KMS-11 (cell line): ENCODE measurements around the gene GRHL3.

ENCODE experiments used
- H2AFZ ChIP-seq: fragments of 200-600 bp; sonication (generic); 2 replicates; pipeline ENCODE4 v1.6.1; 2016; ENCODE audit warnings: antibody characterized with exemption, mixed run types, low read depth
- H3K27ac ChIP-seq: fragments of 200-600 bp; sonication (generic); 2 replicates; pipeline ENCODE4 v1.6.1; 2016; ENCODE audit warnings: mild to moderate bottlenecking, mixed run types
- H3K27me3 ChIP-seq: fragments of 200-600 bp; sonication (generic); 2 replicates; pipeline ENCODE4 v1.6.1; 2017; ENCODE audit warnings: mild to moderate bottlenecking, low read depth, mixed run types, moderate library complexity; ENCODE audit not compliant: insufficient read depth
- H3K36me3 ChIP-seq: fragments of 200-600 bp; sonication (generic); 2 replicates; pipeline ENCODE4 v1.6.1; 2017; ENCODE audit warnings: mild to moderate bottlenecking, mixed run types; ENCODE audit not compliant: insufficient read depth
- H3K4me1 ChIP-seq: fragments of 200-600 bp; sonication (generic); 2 replicates; pipeline ENCODE4 v1.6.1; 2016; ENCODE audit warnings: mild to moderate bottlenecking, low read depth, mixed run types; ENCODE audit not compliant: poor library complexity, severe bottlenecking
- H3K4me2 ChIP-seq: fragments of 200-600 bp; sonication (generic); 2 replicates; pipeline ENCODE4 v1.7.0; 2016; ENCODE audit warnings: mild to moderate bottlenecking, mixed run types
- H3K4me3 ChIP-seq: fragments of 200-600 bp; sonication (generic); IDR thresholded peaks from 2 replicates; pipeline ENCODE4 v1.6.1; 2017; ENCODE audit warnings: low read depth, low read length, mixed read lengths; ENCODE audit not compliant: insufficient read depth
- H3K79me2 ChIP-seq: fragments of 200-600 bp; sonication (generic); 2 replicates; pipeline ENCODE4 v1.6.1; 2016; ENCODE audit warnings: low read depth, mixed run types; ENCODE audit not compliant: insufficient read depth
- H3K9ac ChIP-seq: fragments of 200-600 bp; sonication (generic); 2 replicates; pipeline ENCODE4 v1.6.1; 2016; ENCODE audit warnings: mild to moderate bottlenecking, mixed run types
- H4K20me1 ChIP-seq: fragments of 200-600 bp; sonication (generic); 2 replicates; pipeline ENCODE4 v1.6.1; 2016; ENCODE audit warnings: mild to moderate bottlenecking, mixed run types; ENCODE audit not compliant: insufficient read depth
- TF ChIP-seq, protein P1 (sequence below): fragments of 200-600 bp; sonication (generic); conservative IDR thresholded peaks from 2 replicates; pipeline ENCODE4 v1.6.1; 2017; ENCODE audit warnings: low read depth, mild to moderate bottlenecking, antibody characterized with exemption, low read length, moderate library complexity, mixed read lengths

Gene GRHL3

DNA sequence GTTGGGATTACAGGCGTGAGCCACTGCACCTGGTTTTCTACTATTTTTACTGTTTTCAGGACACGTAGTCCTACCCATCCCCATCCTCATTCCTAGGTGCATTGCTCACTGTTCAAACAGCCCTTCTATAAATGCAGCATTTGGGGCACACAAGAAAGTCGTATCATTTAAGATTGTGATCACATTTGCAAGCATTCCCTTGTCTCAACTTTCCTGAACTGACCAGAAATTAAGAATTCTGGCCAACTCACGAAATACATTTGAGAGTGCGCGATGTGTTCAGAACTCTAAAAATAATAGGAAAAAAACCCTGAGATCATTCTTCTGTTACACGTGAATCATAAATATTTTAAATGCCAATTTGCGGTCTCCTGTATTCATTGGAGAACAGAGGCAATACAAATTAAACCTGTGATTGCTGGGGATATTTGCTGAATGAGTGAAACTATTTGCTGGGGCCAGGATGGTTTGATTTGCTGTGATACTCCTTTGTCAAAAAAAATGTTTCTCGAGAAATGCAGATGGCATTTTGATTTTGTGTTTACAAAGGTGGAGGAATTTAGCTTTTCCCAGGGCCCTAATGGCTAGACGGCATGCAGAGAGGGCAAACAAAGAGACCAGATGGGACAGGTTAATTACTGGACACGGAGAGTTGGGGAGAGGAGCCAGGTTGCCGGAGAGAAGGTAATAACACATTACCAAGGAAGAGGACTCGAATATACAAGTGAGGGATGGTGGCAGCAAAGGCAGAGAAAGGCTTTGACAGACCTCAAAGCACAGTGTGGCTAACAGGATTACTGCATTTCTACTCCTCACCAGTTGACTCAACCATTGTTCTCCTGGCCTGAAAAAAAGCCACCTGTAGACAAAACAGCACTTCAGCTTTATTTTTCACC is 56.0 kb downstream of the GRHL3 start:
- Histone ChIP-seq H3K4me1 (no peaks in the 10 kb centered on the region), H3K9ac (no peak overlapping the region), H3K36me3 (no peaks in the 10 kb centered on the region), H3K27me3 (no peaks in the 10 kb centered on the region), H3K79me2 (no peaks in the 10 kb centered on the region), H3K4me3 (no peak overlapping the region), H3K27ac (no peak overlapping the region), H4K20me1 (no peaks in the 10 kb centered on the region), H3K4me2 (no peak overlapping the region), H2AFZ (no peak overlapping the region)
- TF ChIP-seq, protein P1, sequence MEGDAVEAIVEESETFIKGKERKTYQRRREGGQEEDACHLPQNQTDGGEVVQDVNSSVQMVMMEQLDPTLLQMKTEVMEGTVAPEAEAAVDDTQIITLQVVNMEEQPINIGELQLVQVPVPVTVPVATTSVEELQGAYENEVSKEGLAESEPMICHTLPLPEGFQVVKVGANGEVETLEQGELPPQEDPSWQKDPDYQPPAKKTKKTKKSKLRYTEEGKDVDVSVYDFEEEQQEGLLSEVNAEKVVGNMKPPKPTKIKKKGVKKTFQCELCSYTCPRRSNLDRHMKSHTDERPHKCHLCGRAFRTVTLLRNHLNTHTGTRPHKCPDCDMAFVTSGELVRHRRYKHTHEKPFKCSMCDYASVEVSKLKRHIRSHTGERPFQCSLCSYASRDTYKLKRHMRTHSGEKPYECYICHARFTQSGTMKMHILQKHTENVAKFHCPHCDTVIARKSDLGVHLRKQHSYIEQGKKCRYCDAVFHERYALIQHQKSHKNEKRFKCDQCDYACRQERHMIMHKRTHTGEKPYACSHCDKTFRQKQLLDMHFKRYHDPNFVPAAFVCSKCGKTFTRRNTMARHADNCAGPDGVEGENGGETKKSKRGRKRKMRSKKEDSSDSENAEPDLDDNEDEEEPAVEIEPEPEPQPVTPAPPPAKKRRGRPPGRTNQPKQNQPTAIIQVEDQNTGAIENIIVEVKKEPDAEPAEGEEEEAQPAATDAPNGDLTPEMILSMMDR = no peak

DNA sequence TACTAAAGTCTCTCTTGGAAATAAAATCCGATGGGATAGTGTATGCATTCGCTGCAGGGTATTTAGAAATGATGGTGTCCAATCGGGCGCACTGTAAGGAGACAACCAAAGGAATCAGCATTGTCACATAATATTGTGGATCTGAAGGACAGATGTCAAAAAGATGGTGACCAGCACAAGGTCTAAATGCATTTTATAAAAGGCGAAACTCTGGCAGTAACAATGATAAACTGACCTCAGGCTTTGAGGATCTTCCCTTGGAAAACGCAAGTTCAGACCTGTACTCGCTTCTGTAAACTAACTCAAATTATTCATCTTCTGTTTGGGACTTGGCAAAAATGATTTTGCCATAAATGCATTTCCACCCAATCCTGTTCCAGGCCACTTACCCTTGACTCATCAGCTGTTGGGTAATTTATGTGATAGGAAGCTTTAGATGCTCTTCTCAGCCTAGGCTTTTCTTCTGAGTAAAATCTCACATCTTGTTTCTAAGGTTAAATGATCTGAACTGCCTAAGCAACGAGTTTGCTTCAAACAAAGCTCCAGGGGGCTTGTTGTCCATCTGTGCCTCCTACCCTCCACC is 60.7 kb downstream of the GRHL3 start:
- H3K4me1 ChIP-seq = peaks cover 15% of the 10 kb centered on the region
- no peak overlapping the region for H2AFZ ChIP-seq
- no peaks in the 10 kb centered on the region for H3K79me2 ChIP-seq
- H3K36me3 ChIP-seq = no peaks in the 10 kb centered on the region
- H3K27ac ChIP-seq = no peak overlapping the region
- no peaks in the 10 kb centered on the region for H4K20me1 ChIP-seq
- H3K9ac ChIP-seq = no peak overlapping the region
- H3K27me3 ChIP-seq = no peaks in the 10 kb centered on the region
- TF ChIP-seq, protein P1 = no peak
- no peak overlapping the region for H3K4me3 ChIP-seq
- no peak overlapping the region for H3K4me2 ChIP-seq

- no peak overlapping the region for H3K4me3 ChIP-seq
- H3K4me2 ChIP-seq = no peak overlapping the region
- no peaks in the 10 kb centered on the region for H3K36me3 ChIP-seq
- H3K27ac ChIP-seq = no peak overlapping the region
- H3K9ac ChIP-seq = no peak overlapping the region
- peaks cover 22% of the 10 kb centered on the region for H3K4me1 ChIP-seq
- no peak overlapping the region for H2AFZ ChIP-seq
- TF ChIP-seq, protein P1 = no peak
- no peaks in the 10 kb centered on the region for H3K79me2 ChIP-seq
- H4K20me1 ChIP-seq = no peaks in the 10 kb centered on the region
- no peaks in the 10 kb centered on the region for H3K27me3 ChIP-seq
Observed at GRCh38 chr1:24380508-24380907, 61.4 kb downstream of the GRHL3 start.

GRCh38 chr1:24381256-24381655 is 62.1 kb downstream of the GRHL3 start:
- TF ChIP-seq, protein P1 = no peak
- peaks cover 29% of the 10 kb centered on the region for H3K4me1 ChIP-seq
- H3K27ac ChIP-seq = no peak overlapping the region
- H3K9ac ChIP-seq = no peak overlapping the region
- H3K79me2 ChIP-seq = no peaks in the 10 kb centered on the region
- H3K36me3 ChIP-seq = no peaks in the 10 kb centered on the region
- H2AFZ ChIP-seq = no peak overlapping the region
- H3K4me3 ChIP-seq = no peak overlapping the region
- H3K27me3 ChIP-seq = no peaks in the 10 kb centered on the region
- no peaks in the 10 kb centered on the region for H4K20me1 ChIP-seq
- H3K4me2 ChIP-seq = no peak overlapping the region
